Posterior vena cava (tissue), 2 donors: ENCODE data around the gene TXNRD3. TPM values are rescaled to one million over a fixed set of nuclear protein-coding genes. Genes with fewer than 3 reads are reported as not detected.
"Not testable (repeated sequence)": the region's sequence is repeated elsewhere in the genome, so short reads cannot be mapped to it uniquely, and the experiment has no call there.

ENCODE experiments used
- DNase-seq: peaks from one replicate; pipeline ENCODE4 v3.0.0-alpha.2; 2020; ENCODE audit warnings: low spot score
- intact Hi-C, 2 donors: fragments of 100-400 bp; cut with DNase I; formaldehyde crosslinking; loops; one replicate each; pipeline versions ENCODE4 v1.14.1 to v1.14.2; 2022 to 2023
- total RNA-seq, 2 donors: library from RNA; stranded (reverse); fragmentation: NEBNext Ultra II Directional; extraction: Animal tissue kit (Norgen Biotek cat#: 25700); gene quantifications; one replicate each; pipeline ENCODE4 v1.2.1, GENCODE V29; 2021
- donor health status: DM: yes; HTN: yes; CAD: no.
- donor health status: DM: yes; HTN: yes; CAD: no.

Gene TXNRD3
- total RNA-seq, 2 donors from 2014 or later, result 7.4 to 12.1 TPM

DNA sequence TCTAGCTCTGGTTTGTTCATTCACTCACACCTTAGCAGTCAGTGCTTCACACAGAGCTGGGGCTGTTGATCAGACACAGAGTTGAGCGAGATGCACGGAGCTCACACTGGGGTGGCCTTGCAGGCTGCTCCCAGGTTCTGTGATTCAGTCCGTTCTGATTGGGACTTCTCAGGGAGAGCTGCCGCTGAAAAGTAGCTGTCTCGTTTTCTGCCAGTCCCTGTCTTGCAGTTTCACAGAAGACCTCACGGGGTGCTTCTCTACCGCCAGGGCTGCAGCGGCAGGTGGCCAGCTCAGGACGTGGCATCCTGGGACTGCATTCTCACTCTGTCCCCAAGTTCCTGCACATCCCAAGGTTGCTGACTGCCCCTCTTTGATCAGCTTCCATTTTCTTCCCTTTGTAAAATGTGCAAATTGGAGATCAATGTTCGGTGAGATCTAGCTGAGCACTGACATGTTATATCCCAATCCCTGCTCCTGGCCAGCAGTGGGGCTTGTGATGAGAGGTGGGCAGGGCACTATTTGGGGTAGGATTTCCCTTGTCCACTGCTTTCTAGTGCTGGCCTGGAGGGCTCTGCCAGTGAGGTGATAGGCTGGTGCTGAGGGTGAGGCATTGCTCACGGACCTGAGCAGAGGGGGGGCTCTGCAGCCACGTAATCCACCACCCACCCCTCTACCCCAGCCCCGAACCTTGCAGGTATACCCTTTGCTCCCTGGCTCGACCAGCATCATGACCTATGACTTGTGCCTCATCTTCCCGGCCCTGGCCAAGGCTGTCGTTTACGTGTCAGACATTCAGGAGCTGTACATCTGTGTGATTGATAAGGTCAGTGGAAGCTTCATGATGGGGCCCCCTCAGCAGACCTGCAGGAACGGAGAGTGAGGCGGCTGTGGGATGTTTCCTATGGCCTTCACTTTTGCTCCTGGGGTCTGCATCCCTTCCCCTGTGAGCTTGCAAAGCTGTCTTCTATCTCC, 5.3 kb upstream of the TXNRD3 start:
- intact Hi-C loops, result no loop called here

DNA sequence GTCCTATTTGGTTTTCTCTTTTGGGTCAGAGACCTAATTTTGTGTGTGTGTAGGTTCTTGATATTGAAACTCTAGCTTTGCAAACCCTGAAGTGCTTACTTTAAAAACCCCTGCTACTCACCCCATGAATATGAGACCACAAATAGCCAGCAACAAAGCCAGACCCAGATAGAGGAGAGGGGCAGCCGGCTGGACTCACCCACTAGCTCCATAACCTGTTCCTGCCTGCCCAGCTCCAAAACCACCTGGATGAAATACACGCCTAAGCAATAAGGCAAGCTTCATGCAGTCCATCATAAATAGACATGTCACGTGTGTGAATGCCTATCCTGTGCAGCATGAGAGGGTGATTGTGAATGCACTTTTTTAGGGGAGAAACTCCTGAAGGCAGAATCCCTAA, 3.7 kb upstream of the TXNRD3 start:
- no peak for DNase-seq
- intact Hi-C loops, result no loop called here

More for the DNA sequence above, 5.3 kb upstream of the TXNRD3 start:
- DNase-seq, result no peak

DNA sequence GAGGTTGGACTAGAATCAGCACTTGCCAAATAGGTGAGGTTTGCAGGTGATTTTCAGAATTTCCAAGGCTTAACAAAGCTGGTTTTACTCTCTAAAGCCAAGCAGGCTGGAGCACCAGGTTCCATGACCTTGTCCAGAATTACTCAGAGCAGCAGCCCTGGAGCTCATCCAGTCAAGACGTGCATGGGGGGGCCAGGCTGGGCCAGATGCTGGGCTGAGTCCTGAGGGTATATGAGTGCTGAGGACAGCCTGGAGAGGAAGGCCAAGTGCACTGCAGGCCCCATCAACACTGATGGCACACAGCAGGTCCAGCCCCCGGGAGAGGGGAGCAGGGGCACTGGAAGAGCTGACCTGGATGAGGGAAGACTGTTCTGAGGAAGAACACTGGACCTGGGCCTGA, 3.0 kb upstream of the TXNRD3 start:
- no peak for DNase-seq
- intact Hi-C loops, result no loop called here

DNA sequence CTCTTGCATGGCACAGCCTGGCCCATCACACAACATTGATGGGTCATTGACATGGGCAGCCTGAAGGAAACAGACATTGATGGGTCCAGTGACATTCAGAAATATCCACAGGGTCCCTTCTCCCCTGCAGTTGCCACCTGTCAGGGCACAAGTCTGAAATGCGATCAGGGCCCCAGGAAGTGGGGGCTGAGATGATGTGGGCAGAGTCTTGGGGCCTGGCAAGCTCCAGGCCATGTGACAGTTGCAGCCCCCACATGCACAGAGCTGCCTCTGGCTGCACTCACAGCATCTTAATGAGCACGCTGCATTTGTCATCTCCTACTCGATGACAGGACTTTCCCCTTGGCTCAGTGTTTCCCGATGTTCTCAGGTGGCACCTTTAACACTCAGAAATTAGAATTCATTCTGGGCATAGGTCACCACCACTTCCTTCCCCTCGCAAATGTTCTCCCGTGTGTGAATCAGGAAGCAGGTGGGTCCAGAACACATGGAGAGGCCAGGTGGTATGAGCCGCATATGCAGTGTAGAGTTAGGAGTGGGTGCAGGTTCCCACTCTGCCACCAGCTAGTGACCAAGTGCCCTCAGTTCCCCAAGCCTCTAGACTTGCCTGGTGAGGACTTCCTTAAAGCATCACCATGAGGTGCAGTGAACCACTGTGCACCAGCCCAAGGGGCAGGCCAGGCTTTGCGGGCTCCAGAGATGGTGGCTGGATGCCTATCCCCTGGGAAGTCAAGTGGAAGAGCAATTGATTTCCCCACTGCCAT, 1.6 kb upstream of the TXNRD3 start:
- intact Hi-C loops, result no loop called here
- DNase-seq, result no peak

DNA sequence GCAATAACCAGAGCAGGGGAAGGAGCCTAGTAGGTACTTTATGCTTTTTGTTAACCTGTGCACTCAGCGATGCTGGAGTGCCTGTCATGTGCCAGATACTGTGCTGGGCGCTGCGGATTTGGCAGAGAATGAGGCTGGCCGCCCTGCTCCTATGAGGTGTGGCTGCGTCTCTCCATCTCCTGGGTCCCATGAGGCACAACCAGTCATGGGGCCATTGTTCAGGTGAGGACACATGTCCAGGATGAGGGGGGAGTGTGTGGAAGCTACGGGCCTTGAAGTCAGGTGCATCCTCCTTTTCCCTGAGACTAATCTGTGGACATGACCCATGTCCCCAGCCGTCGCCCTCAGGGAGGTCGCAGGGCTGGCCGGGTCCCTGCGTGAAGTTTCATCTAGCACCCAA, 963 bp upstream of the TXNRD3 start:
- DNase-seq, result no peak
- intact Hi-C loops, result no loop called here

DNA sequence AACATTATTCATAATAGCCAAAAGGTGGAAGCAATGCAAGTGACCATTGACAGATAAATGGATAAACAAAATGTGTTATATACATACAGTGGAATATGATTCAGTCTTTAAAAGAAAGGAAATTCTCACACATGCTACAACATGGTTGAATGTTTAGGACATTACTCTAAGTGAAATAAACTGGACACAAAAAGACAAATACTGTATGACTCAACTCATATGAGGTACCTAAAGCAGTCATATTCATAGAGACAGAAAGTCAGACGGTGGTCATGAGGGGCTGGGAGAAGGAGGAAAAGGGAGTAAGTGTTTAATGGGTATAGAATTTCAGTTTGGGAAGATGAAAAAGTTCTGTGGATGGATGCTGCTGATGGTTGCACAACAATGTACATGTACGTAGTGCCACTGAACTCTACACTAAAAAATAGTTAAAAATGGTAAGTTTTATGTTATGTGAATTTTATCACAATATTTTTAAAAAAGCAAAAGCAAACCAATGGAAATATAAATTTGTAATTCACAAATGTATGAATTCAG, 5.3 kb downstream of the TXNRD3 start:
- no peak for DNase-seq
- intact Hi-C loops, result no loop called here

DNA sequence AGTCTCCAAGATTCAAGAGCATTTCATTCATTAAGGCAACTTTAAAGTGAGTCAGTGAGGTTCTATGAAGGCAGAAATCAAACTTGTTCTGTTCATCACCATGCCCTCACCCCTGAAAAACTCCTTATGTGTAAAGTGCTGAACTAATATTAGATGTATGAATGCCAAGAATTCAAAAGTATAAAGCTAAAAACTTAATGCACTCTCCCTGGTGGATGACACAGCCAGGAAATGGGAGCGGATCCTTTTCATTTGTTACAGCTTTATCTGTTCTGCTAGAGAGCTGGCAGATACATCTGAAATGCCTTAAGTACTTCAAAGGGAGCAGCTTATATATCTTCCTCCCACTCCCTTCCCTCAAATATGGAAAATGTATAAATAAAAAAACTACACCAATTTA, 8.2 kb downstream of the TXNRD3 start:
- intact Hi-C loops, result loop anchor here in 1 of 2 donors (1.0 kb wide), 1 partner anchor 43 kb away; no protein-coding TSS in a partner anchor
- DNase-seq, result no peak

DNA sequence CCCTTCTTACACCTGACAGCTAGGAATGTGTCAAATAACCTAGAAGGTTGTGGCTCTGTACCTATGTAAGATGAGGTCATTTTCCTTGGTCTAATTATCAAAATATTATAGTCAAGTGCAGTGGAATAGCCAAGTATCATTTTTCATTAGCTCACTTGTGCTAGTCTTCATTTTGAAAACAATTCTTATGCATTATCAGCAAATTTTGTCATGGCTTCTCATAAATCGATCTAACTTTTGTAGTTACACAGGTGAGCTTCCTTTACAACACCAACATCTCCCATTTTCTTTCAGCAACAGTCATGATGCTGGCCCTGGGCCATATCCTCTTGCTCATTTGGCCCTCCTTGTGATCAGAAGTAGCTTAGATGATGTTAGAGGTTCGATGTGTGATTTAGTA, 10.3 kb downstream of the TXNRD3 start:
- intact Hi-C loops, result no loop called here
- no peak for DNase-seq

DNA sequence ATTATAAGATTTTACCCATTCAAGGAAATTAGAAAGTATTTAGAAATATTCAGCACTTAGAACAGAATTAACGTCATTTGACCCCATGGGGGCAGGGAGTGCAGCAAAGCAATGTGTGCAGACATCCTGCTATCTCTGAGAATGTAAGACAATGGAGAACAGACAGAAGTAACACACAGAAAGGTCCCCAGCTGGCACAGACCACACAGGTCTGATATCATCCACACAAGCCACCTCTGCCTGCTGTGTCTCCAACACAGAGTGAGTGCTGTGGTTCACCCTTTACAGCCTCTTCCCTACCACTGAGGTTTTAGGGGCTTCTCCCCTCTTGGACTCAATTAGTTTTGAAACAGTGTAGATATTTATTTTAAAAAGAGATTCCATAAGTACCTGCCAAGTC, 16.1 kb downstream of the TXNRD3 start:
- intact Hi-C loops, result no loop called here
- DNase-seq, result no peak

DNA sequence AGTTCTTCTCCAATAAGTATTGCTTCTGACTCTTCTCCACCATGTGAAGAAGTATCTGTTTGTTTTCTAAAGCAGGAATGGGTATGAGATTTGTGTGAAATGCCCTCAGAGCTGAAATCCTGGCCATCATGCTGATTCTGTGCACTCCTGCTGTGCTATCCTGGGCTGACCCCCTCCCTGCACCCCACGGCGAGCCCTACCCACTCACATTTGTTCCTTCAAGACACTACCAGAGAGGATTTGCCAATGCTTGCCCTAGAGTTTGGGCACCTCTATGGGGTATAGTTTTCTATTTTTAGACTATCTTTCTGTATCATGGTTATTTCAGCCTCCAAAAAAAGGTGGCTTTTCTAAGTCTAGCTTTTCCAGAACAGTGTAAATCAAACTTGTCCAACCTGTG, 18.5 kb downstream of the TXNRD3 start:
- intact Hi-C loops, result no loop called here
- DNase-seq, result no peak

DNA sequence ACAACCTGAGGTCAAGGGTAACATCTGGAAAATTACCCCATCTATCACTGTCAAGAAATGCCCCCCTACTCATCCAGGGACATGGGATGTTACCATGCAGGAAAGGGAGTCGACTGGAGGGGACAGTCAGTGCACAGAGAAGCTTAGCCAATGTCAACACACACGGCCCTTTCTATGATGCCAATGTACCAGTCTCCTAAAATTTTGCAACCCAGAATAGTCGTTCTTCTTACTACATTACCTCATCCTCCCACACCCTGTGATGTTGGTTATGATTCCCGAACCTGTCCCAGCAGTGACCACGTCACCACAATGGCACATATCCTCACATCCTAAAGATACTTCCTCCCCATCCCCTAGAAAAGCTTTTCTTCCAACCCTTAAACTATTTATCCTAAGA, 20.1 kb downstream of the TXNRD3 start:
- intact Hi-C loops, result no loop called here
- no peak for DNase-seq

DNA sequence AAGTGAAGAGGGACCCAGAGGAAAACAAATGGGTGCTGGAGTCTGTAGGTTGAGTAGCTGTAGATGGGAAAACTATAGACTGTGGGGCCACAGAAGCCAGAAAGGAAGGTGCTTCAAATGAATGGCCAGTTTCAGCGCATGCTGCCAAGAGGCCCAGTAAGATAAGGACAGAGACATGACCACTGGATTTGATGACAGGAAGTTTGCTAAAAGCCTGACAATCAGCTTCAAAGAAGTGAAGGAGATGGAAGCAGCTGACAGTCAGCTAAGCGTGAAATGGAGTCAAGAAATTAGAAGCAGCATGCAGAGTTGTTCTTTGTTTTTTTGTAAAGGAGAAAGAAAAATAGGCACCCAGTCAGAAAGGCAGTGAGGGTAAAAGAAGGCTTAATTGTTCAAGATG, 24.9 kb downstream of the TXNRD3 start:
- intact Hi-C loops, result no loop called here
- no peak for DNase-seq

DNA sequence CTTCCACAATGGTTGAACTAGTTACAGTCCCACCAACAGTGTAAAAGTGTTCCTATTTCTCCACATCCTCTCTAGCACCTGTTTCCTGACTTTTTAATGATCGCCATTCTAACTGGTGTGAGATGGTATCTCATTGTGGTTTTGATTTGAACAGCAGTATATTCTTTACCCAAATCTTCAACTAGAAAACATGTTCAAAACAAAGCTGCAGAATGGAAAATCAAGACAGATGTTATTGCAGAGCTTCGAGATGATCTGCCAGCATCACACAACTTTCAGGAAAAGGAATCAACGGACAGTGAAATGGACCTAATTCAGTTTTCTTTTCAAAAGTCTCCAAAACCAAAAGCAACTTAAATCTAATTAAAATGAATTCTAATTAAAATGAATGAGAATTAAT, 29.2 kb downstream of the TXNRD3 start:
- DNase-seq, intact Hi-C loops: not testable (repeated sequence)

DNA sequence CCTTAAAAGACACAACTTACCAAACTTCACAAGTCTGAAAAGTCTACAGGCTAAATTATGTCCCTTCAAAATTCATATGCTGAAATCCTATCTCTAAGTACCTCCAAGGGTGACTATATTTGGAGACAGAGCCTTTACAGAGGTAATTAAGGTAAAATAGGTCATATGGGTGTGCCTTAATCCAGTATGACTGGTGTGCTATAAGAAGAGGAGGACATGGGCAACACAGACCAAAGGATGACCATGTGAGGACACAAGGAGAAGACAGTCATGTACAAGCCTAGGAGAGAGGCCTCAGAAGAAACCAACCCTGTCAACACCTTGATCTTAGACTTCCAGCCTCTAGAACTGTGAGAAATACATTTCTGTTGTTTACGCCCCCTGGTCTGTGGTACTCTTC, 32.2 kb downstream of the TXNRD3 start:
- intact Hi-C loops, result no loop called here

DNA sequence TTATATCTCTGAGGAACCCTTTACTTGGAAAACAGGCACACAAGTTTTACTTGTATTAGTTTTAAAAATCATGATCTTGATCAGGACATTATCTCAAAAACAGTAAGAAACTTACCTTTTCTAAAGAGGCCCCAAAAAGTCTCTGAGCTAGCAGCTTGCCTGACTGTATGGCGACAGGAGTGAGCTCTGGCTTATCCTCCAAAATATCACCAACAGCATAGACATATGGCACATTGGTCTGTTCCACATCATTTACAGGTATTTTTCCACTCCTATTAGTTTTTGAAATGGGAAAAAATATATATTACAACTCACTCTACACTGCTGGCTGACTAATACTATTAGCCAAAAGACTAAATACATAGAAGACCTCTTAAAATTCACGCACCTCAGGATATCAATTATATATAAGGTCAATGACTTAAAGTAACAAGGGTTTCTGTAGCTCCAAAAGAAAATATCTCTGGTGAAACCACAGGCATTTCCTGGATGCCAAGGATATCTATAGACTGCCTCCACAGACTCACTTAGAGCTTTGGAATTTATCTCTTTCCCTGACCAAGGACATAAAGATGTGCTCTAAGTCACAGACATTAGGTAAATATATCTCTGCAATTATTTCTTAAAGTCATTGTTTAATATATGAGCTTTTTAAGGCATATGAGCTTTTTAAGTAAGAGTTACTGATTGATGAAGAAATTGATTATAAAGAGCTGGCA, 33.1 kb downstream of the TXNRD3 start:
- intact Hi-C loops, result no loop called here
- DNase-seq, result no peak

More for the DNA sequence above, 32.2 kb downstream of the TXNRD3 start:
- DNase-seq, result no peak

DNA sequence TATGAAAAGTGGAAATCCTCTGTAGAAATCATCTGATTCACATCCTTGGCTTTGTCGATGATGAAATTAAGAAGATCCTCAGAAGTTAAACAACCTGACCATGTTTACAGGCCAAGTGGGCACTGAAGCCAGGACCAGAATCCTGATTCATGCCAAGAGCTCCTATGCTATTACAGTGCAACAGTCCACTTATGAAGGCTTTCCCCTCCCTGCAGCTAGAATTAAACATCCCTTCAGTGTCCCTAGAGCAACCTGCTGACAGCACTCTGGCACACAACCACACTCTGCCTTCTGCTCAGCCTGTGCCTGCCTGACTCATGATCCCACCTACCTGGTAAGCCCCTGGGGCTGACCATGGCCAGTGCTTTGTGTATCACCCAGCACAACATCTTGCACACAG, 33.8 kb downstream of the TXNRD3 start:
- intact Hi-C loops, result no loop called here
- no peak for DNase-seq

DNA sequence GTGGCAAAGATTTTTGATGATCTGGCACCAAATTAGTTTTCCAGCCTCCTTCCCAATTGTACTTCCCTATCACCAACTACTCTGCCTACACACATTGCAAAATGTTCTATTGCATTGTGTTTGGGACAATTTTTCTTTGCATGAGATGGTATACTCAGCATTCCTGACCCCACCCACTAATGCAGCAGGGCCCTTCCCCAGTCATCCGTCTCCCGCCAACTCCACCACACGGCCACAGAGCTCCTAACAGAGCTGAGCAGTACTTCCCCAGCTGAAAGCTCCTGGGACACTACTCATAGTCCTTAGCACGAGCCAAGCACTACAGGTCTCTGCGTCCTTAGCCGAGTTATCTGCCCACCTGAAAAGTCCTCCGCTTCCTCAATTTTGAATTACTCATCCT, 34.2 kb downstream of the TXNRD3 start:
- intact Hi-C loops, result no loop called here
- no peak for DNase-seq

DNA sequence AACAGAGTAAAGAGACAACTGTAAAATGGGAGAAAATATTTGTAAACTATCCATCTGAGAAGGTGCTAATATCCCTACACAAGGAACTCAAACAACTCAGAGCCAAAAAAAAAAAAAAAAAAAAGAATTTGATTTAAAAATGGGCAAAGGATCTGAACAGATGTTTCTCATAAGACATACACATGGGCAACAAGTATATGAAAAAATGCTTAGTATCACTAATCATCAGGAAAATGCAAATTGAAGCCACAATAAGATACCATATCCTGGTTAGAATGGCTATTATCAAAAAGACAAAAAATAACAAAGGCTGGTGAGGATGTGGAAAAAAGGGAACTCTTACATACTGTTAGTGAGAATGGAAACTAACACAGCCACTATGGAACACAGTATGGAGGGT, 36.2 kb downstream of the TXNRD3 start:
- DNase-seq, result no peak
- intact Hi-C loops, result no loop called here

DNA sequence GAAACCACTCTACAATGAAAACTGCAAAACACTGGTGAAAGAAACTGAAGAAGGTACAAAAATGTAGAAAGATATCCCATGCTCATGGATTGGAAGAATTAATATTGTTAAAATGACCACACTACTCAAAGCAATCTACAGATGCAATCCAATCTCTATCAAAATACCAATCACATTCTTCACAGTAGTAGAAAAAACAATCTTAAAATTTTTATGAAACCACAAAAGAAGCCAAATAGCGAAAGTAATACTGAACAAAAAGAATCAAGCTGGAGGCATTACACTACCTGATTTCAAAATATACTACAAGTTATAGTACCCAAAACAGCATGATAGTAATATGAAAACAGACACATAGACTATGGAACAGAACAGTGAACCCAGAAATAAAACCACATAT, 36.9 kb downstream of the TXNRD3 start:
- intact Hi-C loops, result no loop called here
- DNase-seq, result no peak

DNA sequence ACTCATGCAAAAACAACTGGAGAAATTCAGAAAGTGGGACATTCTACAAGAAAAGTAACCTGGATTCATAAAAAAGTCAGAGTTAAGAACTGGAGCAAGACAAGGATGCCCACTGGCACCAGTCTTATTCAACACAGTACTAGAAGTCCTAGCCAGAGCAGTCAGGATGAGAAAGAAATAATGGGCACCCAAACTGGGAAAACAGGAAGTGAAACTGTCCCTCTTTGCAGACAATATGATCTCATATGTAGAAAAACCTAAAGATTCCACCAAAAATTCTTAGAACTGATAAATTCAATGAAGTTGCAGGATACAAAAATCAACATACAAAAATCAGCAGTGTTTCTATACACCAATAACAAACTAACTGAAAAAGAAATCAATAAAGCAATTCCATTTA, 37.4 kb downstream of the TXNRD3 start:
- DNase-seq, result no peak
- intact Hi-C loops, result no loop called here
